Astrocyte of the spinal cord (primary cell): ENCODE results near the gene RILPL2.
"Not testable (repeated sequence)": the region's sequence is repeated elsewhere in the genome, so short reads cannot be mapped to it uniquely, and the experiment has no call there.

Experiments used
- DNase-seq: peaks from one replicate; pipeline ENCODE4 v3.0.0; 2011; ENCODE audit warnings: low read depth, low spot score
- H3K4me3 ChIP-seq: 2 replicates; pipeline ENCODE4 v1.5.1; 2011; ENCODE audit warnings: low read depth, mild to moderate bottlenecking, low read length, moderate library complexity
- in situ Hi-C: cut with HindIII; loops from 2 replicates; pipeline ENCODE4 v1.10.0; 2017; ENCODE audit warnings: low sequenced_read_pairs
- TF ChIP-seq, protein P1 (sequence below): IDR thresholded peaks from 2 replicates; pipeline ENCODE4 v1.5.1; 2012; ENCODE audit warnings: low read depth, mild to moderate bottlenecking, low read length, inconsistent platforms

Gene RILPL2

GRCh38 chr12:123441523-123442164, 5.2 kb upstream of the RILPL2 start:
- no peak for DNase-seq
- in situ Hi-C loops: no loop called here
- TF ChIP-seq, protein P1, sequence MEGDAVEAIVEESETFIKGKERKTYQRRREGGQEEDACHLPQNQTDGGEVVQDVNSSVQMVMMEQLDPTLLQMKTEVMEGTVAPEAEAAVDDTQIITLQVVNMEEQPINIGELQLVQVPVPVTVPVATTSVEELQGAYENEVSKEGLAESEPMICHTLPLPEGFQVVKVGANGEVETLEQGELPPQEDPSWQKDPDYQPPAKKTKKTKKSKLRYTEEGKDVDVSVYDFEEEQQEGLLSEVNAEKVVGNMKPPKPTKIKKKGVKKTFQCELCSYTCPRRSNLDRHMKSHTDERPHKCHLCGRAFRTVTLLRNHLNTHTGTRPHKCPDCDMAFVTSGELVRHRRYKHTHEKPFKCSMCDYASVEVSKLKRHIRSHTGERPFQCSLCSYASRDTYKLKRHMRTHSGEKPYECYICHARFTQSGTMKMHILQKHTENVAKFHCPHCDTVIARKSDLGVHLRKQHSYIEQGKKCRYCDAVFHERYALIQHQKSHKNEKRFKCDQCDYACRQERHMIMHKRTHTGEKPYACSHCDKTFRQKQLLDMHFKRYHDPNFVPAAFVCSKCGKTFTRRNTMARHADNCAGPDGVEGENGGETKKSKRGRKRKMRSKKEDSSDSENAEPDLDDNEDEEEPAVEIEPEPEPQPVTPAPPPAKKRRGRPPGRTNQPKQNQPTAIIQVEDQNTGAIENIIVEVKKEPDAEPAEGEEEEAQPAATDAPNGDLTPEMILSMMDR: no peak

GRCh38 chr12:123435636-123436016, 858 bp downstream of the RILPL2 start:
- DNase-seq: no peak
- H3K4me3 ChIP-seq: peak overlapping the region; percentile 86
- in situ Hi-C loops: no loop called here
- TF ChIP-seq, protein P1: no peak

More at GRCh38 chr12:123441523-123442164, 5.2 kb upstream of the RILPL2 start:
- H3K4me3 ChIP-seq: no peak overlapping the region

DNA sequence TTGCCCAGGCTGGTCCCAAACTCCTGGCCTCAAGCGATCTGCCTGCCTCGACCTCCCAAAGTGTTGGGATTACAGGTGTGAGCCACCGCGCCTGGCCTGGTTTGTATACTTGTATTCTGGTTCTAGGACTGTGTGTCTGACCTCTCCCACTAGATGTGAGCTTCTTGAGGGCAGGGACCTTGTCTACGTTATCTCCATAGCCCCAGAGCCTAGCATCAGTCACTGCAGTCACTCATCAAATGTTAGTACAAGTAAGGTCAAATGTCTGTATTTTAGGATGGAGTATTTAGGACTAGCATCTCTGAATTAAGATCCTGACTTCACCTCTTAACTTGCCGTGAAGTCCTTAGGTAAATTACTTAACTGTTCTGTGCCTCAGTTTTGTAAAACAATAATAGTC, 2.9 kb downstream of the RILPL2 start:
- TF ChIP-seq, protein P1: no peak
- H3K4me3 ChIP-seq: no peak overlapping the region
- in situ Hi-C loops: no loop called here
- DNase-seq: no peak

DNA sequence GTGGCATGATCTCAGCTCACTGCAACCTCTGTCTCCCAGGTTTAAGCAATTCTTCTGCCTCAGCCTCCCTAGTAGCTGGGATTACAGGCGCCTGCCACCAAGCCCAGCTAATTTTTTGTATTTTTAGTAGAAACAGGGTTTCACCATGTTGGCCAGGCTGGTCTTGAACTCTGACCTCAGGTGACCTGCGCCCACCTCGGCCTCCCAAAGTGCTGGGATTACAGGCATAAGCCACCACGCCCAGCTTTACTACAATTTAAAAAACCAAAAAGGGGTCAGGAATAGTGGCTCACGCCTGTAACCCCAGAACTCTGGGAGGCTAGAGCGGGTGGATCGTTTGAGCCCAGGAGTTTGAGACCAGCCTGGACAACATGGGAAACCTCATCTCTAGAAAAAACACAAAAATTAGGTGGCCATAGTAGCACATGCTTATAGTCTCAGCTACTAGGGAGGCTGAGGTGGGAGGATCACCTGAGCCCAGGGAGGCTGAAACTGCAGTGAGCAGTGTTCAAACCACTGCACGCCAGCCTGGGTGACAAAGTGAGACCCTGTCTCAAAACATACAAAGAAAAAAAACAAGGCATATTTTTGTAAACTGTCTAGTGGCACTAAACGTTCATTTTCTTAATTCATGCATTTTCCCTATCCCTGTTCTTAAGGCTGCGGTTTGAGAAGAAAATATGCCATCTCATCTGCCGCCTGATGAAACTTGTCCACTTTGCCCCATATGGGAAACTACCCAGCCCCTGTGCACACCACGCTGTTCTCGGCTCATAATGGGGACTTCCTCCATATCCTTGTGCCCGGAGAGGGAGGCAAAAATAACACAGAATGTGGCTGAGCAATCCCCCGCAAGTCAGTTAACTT, 4.3 kb downstream of the RILPL2 start:
- in situ Hi-C loops, H3K4me3 ChIP-seq, DNase-seq: not testable (repeated sequence)

DNA sequence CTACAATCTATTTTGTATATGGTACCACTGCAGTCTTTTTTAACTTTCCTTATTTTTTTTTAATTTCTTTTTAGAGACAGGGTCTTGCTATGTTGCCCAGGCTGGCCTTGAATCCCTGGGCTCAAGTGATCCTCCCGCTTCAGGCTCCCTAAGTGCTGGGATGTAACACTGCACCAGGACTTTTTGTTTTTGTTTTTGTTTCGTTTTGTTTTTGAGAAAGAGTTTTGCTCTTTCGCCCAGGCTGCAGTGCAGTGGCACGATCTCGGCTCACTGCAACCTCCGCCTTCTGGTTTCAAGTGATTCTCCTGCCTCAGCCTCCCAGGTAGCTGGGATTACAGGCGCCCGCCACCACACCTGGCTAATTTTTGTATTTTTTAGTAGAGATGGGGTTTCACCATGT, 7.4 kb downstream of the RILPL2 start:
- H3K4me3 ChIP-seq, in situ Hi-C loops, DNase-seq: not testable (repeated sequence)

DNA sequence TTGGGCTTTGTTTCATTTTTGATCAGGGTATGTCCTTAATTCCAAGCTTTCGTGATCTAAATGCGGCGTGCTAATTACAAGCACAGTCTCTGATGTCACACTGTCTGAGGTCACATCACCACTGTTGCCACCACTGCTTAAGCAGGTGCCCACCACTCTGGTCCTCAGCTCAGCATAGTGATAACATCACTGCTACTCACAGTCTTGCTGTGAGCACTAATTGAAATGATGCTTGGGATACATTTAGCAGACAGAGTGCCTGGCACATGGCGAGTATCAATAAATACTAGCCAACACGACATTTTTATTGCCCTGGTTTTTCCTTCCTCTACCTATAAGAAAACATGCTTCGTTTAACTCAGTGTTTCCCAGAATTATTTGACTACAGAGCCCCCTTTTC, 7.9 kb downstream of the RILPL2 start:
- in situ Hi-C loops: no loop called here
- no peak overlapping the region for H3K4me3 ChIP-seq
- DNase-seq: no peak
- TF ChIP-seq, protein P1: no peak

DNA sequence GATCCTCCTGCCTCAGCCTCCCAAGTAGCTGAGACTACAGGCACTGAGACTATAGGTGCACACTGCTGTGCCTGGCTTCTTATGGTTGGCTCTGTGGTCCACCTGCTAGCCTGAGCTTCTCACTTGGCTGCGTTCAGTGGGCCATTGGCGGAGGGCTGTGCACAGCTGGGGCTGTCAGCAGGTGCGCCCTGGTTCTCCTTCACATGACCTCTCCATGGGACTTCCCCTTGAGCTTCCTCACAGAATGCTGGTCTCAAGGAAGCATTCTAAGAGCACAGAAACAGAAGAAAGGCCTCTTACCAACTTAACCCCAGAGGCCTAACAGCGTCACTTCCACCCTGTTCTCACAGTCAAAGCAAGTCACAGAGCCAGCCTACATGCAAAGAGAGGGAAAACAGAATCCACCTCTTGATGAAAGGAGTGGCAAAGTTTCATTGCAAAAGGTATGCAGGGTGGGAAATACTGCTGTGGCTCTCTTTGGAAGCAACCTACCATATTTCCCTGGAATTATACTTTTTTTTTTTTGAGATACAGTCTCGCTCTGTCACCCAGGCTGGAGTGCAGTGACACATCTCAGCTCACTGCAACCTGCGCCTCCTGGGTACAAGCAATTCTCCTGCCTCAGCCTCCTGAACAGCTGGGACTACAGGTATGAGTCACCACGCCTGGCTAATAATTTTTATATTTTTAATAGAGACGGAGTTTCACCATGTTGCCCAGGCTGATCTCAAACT, 9.3 kb downstream of the RILPL2 start:
- no peak overlapping the region for H3K4me3 ChIP-seq
- in situ Hi-C loops: no loop called here
- TF ChIP-seq, protein P1: no peak
- DNase-seq: no peak
